GM10847 (cell line): ENCODE results near the gene ACSM2B.
"Not testable (repeated sequence)": the region's sequence is repeated elsewhere in the genome, so short reads cannot be mapped to it uniquely, and the experiment has no call there.

Experiments used
- POLR2A ChIP-seq: IDR thresholded peaks from 2 replicates; pipeline ENCODE4 v1.6.1; 2011; ENCODE audit not compliant: insufficient read length; ENCODE audit errors: extremely low read depth

Gene ACSM2B

GRCh38 chr16:20576145-20576544 lies at the start of gene ACSM2B:
Gene ACSM2B, minus strand, starts transcription at chr16:20576367. Its CDS starts 11,522 bp downstream, at chr16:20564845.
- not testable (repeated sequence) for TF ChIP-seq POLR2A

GRCh38 chr16:20624882-20625807 lies 49.0 kb upstream of the ACSM2B start:
- TF ChIP-seq POLR2A, result no peak

GRCh38 chr16:20624205-20624604 lies 48.0 kb upstream of the ACSM2B start:
- TF ChIP-seq POLR2A, result no peak

- no peak for TF ChIP-seq POLR2A
These were observed 46.3 kb upstream of the ACSM2B start for GRCh38 chr16:20622498-20622870.

- TF ChIP-seq POLR2A, result no peak
These were observed 45.2 kb upstream of the ACSM2B start for GRCh38 chr16:20621406-20621805.

- no peak for TF ChIP-seq POLR2A
These were observed 44.6 kb upstream of the ACSM2B start for GRCh38 chr16:20620770-20621169.

- TF ChIP-seq POLR2A, result no peak
These were observed 43.8 kb upstream of the ACSM2B start for GRCh38 chr16:20620003-20620402.

- TF ChIP-seq POLR2A, result no peak
These were observed 41.1 kb upstream of the ACSM2B start for GRCh38 chr16:20617271-20617670.

GRCh38 chr16:20614186-20615141 lies 38.3 kb upstream of the ACSM2B start:
- no peak for TF ChIP-seq POLR2A

GRCh38 chr16:20613481-20614185 lies 37.5 kb upstream of the ACSM2B start:
- no peak for TF ChIP-seq POLR2A

- no peak for TF ChIP-seq POLR2A
These were observed 36.6 kb upstream of the ACSM2B start for GRCh38 chr16:20612551-20613480.

GRCh38 chr16:20611975-20612481 lies 35.9 kb upstream of the ACSM2B start:
- no peak for TF ChIP-seq POLR2A

- no peak for TF ChIP-seq POLR2A
These were observed 35.3 kb upstream of the ACSM2B start for GRCh38 chr16:20611350-20611902.
